ENCODE data around the gene STT3A. TPM values are rescaled to one million over a fixed set of nuclear protein-coding genes. Genes with fewer than 3 reads are reported as not detected.

Gene STT3A
- polyA plus RNA-seq, 1 donor (not counting 4 experiments of a cell fraction or from before 2014, with no cell fraction given) = 183 TPM

DNA sequence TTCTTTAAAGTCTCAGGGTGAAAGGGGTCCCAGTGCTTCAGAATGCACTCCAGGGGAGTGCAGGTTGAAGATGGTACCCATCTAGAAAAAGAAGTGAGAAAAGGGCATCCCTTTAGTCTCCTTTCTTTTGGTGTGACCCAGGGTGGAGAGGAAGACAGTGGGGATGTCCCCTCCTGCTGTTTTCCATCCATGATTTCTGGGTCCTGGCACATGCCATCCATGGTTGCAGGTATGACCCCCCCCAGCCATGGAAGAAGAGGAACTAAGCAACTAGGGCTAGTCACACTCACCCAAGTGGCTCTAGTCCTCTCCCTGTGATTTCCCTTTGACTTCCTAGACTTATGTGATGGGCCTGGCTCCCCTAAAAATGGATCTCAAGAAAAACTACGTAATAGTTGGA, 39.3 kb upstream of the STT3A start:
- H3K36me3 ChIP-seq (ENCODE audit: control insufficient read depth in 2 of 2, extremely low read depth in 1 of 2, insufficient read depth in 2 of 2, low read length in 2 of 2) = no peaks in the 10 kb centered on the region
- H3K4me2 ChIP-seq (ENCODE audit: control insufficient read depth, extremely low read depth, insufficient read depth, low read depth, low read length) = no peak overlapping the region
- no peak overlapping the region for H3K27ac ChIP-seq (ENCODE audit: control insufficient read depth, insufficient read depth, low read length)
- no peaks in the 10 kb centered on the region for H3K9me1 ChIP-seq (ENCODE audit: control insufficient read depth, extremely low read depth, insufficient read depth, low read length)
- no peak overlapping the region for H3K4me3 ChIP-seq (ENCODE audit: control insufficient read depth in 2 of 3, extremely low read depth in 1 of 3, insufficient read depth in 2 of 3, low read depth in 1 of 3, low read length in 3 of 3)
- H2AFZ ChIP-seq (ENCODE audit: control insufficient read depth, low read length) = no peak overlapping the region
- TF ChIP-seq, protein P1, sequence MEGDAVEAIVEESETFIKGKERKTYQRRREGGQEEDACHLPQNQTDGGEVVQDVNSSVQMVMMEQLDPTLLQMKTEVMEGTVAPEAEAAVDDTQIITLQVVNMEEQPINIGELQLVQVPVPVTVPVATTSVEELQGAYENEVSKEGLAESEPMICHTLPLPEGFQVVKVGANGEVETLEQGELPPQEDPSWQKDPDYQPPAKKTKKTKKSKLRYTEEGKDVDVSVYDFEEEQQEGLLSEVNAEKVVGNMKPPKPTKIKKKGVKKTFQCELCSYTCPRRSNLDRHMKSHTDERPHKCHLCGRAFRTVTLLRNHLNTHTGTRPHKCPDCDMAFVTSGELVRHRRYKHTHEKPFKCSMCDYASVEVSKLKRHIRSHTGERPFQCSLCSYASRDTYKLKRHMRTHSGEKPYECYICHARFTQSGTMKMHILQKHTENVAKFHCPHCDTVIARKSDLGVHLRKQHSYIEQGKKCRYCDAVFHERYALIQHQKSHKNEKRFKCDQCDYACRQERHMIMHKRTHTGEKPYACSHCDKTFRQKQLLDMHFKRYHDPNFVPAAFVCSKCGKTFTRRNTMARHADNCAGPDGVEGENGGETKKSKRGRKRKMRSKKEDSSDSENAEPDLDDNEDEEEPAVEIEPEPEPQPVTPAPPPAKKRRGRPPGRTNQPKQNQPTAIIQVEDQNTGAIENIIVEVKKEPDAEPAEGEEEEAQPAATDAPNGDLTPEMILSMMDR (optimal IDR thresholded peaks at IDR 0.05 in 1 of 3, IDR thresholded peaks at IDR 0.05 in 1 of 3, conservative IDR thresholded peaks at IDR 0.05 in 1 of 3; ENCODE audit: extremely low read depth in 1 of 3, insufficient read depth in 2 of 3, low read length in 3 of 3) = no peak
- TF ChIP-seq EZH2 (IDR thresholded peaks at IDR 0.05; ENCODE audit: low read length) = no peak
- FAIRE-seq (no peak), DNase-seq (ENCODE audit: low read depth, low spot score) (no peak)
- H3K79me2 ChIP-seq (ENCODE audit: control insufficient read depth, insufficient read depth, low read length) = no peaks in the 10 kb centered on the region
- H3K9ac ChIP-seq (ENCODE audit: control insufficient read depth, extremely low read depth, insufficient read depth, low read length) = no peak overlapping the region
- no peaks in the 10 kb centered on the region for H3K4me1 ChIP-seq (ENCODE audit: control insufficient read depth, extremely low read depth, insufficient read depth, low read length)
- dilution Hi-C loops (cut with MboI; ENCODE audit: extremely low pct_ligation_motif_present, low sequenced_read_pairs) = no loop called here
- H3K9me3 ChIP-seq (ENCODE audit: control insufficient read depth, low read depth, low read length) = peaks cover 6% of the 10 kb centered on the region
- no peaks in the 10 kb centered on the region for H3K27me3 ChIP-seq (ENCODE audit: control insufficient read depth, extremely low read depth, insufficient read depth, low read length)
- no peaks in the 10 kb centered on the region for H4K20me1 ChIP-seq (ENCODE audit: control insufficient read depth, extremely low read depth, insufficient read depth, low read length)

DNA sequence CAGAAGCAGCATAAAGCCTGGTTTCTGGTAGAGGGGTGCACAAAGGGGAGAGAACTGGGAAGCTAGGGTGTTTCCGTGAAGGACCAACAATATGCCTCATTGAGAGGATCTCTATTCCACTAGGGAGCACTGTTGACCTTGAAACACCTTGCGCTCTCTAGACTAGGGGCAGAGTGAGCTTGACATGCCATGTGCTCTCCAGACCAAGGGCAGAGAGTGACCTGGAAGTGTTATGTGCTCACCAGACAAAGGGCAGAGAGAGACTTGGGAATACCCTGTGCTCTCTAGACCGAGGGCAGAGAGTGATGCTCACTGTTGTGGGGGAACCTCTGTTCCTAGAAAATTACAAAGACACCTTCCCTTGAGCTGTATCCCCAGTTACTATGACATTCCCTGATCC, 38.6 kb upstream of the STT3A start:
- Histone ChIP-seq H3K4me1 (ENCODE audit: control insufficient read depth, extremely low read depth, insufficient read depth, low read length) (no peaks in the 10 kb centered on the region), H2AFZ (ENCODE audit: control insufficient read depth, low read length) (no peak overlapping the region), H3K9me3 (ENCODE audit: control insufficient read depth, low read depth, low read length) (peaks cover 6% of the 10 kb centered on the region), H3K9ac (ENCODE audit: control insufficient read depth, extremely low read depth, insufficient read depth, low read length) (no peak overlapping the region), H3K9me1 (ENCODE audit: control insufficient read depth, extremely low read depth, insufficient read depth, low read length) (no peaks in the 10 kb centered on the region), H3K4me3 (ENCODE audit: control insufficient read depth in 2 of 3, extremely low read depth in 1 of 3, insufficient read depth in 2 of 3, low read depth in 1 of 3, low read length in 3 of 3) (no peak overlapping the region), H3K36me3 (ENCODE audit: control insufficient read depth in 2 of 2, extremely low read depth in 1 of 2, insufficient read depth in 2 of 2, low read length in 2 of 2) (no peaks in the 10 kb centered on the region), H3K27ac (ENCODE audit: control insufficient read depth, insufficient read depth, low read length) (no peak overlapping the region), H3K79me2 (ENCODE audit: control insufficient read depth, insufficient read depth, low read length) (no peaks in the 10 kb centered on the region), H4K20me1 (ENCODE audit: control insufficient read depth, extremely low read depth, insufficient read depth, low read length) (no peaks in the 10 kb centered on the region), H3K27me3 (ENCODE audit: control insufficient read depth, extremely low read depth, insufficient read depth, low read length) (no peaks in the 10 kb centered on the region), H3K4me2 (ENCODE audit: control insufficient read depth, extremely low read depth, insufficient read depth, low read depth, low read length) (no peak overlapping the region)
- FAIRE-seq (no peak), DNase-seq (ENCODE audit: low read depth, low spot score) (no peak)
- dilution Hi-C loops (cut with MboI; ENCODE audit: extremely low pct_ligation_motif_present, low sequenced_read_pairs) = no loop called here
- no peak for TF ChIP-seq EZH2 (IDR thresholded peaks at IDR 0.05; ENCODE audit: low read length)
- TF ChIP-seq, protein P1 (optimal IDR thresholded peaks at IDR 0.05 in 1 of 3, IDR thresholded peaks at IDR 0.05 in 1 of 3, conservative IDR thresholded peaks at IDR 0.05 in 1 of 3; ENCODE audit: extremely low read depth in 1 of 3, insufficient read depth in 2 of 3, low read length in 3 of 3) = no peak
